ENCODE measurements around the gene WDFY4. TPM values are rescaled to one million over a fixed set of nuclear protein-coding genes. Genes with fewer than 3 reads are reported as not detected.

The WDFY4 gene
- total and polyA plus RNA-seq, 2 of the 13 experiments (the other 11 are each of a cell fraction or from before 2014, with no cell fraction given), result not detected

DNA sequence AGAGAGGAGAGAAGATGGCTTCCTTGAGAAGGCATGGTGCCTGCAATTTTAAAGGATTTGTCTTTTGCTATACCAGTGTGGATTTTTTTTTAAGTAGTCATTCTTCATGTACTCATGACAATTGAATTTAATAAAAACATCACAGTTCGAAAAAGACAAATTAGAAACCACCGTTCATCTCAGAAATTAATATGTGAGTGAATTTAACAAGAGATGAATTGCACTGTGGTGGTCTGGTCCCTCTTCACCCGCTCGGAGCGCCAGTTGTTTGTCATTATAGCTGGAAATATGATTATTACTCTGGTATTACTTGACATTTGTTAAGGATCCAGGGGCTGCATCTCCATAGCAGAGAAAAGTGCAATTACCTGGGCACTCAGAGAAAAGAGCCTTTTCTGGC lies 163.0 kb downstream of the WDFY4 start:
- H3K4me1 ChIP-seq (ENCODE audit: insufficient read depth, low read length), result no peaks in the 10 kb centered on the region
- no peak overlapping the region for H3K27ac ChIP-seq (ENCODE audit: extremely low read length, insufficient read depth, low read length)
- no peaks in the 10 kb centered on the region for H3K9me3 ChIP-seq (ENCODE audit: low read length)
- no peak for DNase-seq (ENCODE audit: low spot score)
- H3K9ac ChIP-seq (ENCODE audit: insufficient read depth, low read depth, low read length), result no peak overlapping the region
- WGBS (ENCODE audit: low lambda C conversion rate), result 5% methylated on average over 5 of the region's 5 CpGs
- H4K20me1 ChIP-seq (ENCODE audit: insufficient read depth, low read length), result no peaks in the 10 kb centered on the region
- ChIA-PET POLR2A (no interaction called here), CTCF (ENCODE audit: low intra/inter-chr PET ratio, low total read pairs) (no interaction called here)
- no peak for TF ChIP-seq ATF7 (IDR thresholded peaks at IDR 0.05)
- TF ChIP-seq ATF7 (CRISPR knock-in tag; IDR thresholded peaks at IDR 0.05), result no peak
- TF ChIP-seq, protein P1, sequence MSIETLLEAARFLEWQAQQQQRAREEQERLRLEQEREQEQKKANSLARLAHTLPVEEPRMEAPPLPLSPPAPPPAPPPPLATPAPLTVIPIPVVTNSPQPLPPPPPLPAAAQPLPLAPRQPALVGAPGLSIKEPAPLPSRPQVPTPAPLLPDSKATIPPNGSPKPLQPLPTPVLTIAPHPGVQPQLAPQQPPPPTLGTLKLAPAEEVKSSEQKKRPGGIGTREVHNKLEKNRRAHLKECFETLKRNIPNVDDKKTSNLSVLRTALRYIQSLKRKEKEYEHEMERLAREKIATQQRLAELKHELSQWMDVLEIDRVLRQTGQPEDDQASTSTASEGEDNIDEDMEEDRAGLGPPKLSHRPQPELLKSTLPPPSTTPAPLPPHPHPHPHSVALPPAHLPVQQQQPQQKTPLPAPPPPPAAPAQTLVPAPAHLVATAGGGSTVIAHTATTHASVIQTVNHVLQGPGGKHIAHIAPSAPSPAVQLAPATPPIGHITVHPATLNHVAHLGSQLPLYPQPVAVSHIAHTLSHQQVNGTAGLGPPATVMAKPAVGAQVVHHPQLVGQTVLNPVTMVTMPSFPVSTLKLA (IDR thresholded peaks at IDR 0.05), result no peak
- no peak for TF ChIP-seq CBFB (CRISPR knock-in tag; IDR thresholded peaks at IDR 0.05)
- no peak for TF ChIP-seq ATF7-NPFF (CRISPR knock-in tag; IDR thresholded peaks at IDR 0.05; ENCODE audit: low read depth)
- no peak for TF ChIP-seq ZNF619 (CRISPR knock-in tag; IDR thresholded peaks at IDR 0.05)
- no peak overlapping the region for H2AFZ ChIP-seq (ENCODE audit: low read length)
- H3K36me3 ChIP-seq (replicated peaks in 1 of 2; ENCODE audit: control insufficient read depth in 1 of 2, insufficient read depth in 2 of 2, low read length in 2 of 2), result no peaks in the 10 kb centered on the region
- ATAC-seq, result no peak
- intact Hi-C loops (cut with micrococcal nuclease; ENCODE audit: unreplicated experiment), result no loop called here
- no peak overlapping the region for H3K4me2 ChIP-seq (ENCODE audit: low read depth, low read length)
- H3K27me3 ChIP-seq (ENCODE audit: control insufficient read depth in 1 of 2, insufficient read depth in 2 of 2, low read length in 2 of 2), result peaks cover 1 to 21% of the 10 kb centered on the region in 2 experiments; a peak in 2 of 5 replicates
- in situ Hi-C loops (cut with HindIII; ENCODE audit: extremely low pct_ligation_motif_present, low pct_unique_long_range_greater_than_20kb), result no loop called here
- BruUV-seq (replicated peaks), result no TSS peak
- H3K4me3 ChIP-seq (replicated peaks in 1 of 3; ENCODE audit: insufficient read depth in 1 of 3, low read depth in 2 of 3, low read length in 3 of 3), result no peak overlapping the region
- no peak for FAIRE-seq
- no peaks in the 10 kb centered on the region for H3K79me2 ChIP-seq (ENCODE audit: insufficient read depth, low read length)

DNA sequence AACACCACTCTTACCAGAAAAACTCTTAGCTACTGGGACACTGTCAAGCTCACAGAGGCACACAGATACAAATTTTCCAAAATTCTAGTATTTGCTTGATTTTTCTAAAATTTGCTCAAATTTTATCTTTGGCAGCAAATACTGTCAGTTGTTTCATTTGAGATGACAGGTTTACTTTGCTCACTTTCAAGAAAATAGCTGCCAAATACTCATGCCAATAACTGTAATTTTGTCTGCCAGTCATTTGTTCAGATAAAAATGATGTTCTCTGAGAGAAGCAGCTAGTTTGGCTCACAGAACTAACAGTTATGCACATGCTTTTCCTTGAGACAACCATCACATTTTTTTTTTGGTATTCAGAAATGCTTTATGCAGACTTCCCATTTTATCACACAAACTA lies 172.2 kb downstream of the WDFY4 start:
- Histone ChIP-seq H3K4me1 (ENCODE audit: insufficient read depth, low read length) (no peaks in the 10 kb centered on the region), H3K9ac (ENCODE audit: insufficient read depth, low read depth, low read length) (no peak overlapping the region), H4K20me1 (ENCODE audit: insufficient read depth, low read length) (no peaks in the 10 kb centered on the region), H3K27me3 (ENCODE audit: control insufficient read depth in 1 of 2, insufficient read depth in 2 of 2, low read length in 2 of 2) (no peaks in the 10 kb centered on the region; a peak in 2 of 5 replicates), H3K79me2 (ENCODE audit: insufficient read depth, low read length) (no peaks in the 10 kb centered on the region), H3K27ac (ENCODE audit: extremely low read length, insufficient read depth, low read length) (no peak overlapping the region), H3K36me3 (replicated peaks in 1 of 2; ENCODE audit: control insufficient read depth in 1 of 2, insufficient read depth in 2 of 2, low read length in 2 of 2) (no peaks in the 10 kb centered on the region), H2AFZ (ENCODE audit: low read length) (no peak overlapping the region), H3K4me2 (ENCODE audit: low read depth, low read length) (no peak overlapping the region), H3K9me3 (ENCODE audit: low read length) (no peaks in the 10 kb centered on the region), H3K4me3 (replicated peaks in 1 of 3; ENCODE audit: insufficient read depth in 1 of 3, low read depth in 2 of 3, low read length in 3 of 3) (no peak overlapping the region)
- no peak for DNase-seq (ENCODE audit: low spot score)
- in situ Hi-C loops (cut with HindIII; ENCODE audit: extremely low pct_ligation_motif_present, low pct_unique_long_range_greater_than_20kb), result no loop called here
- POLR2A ChIA-PET, result no interaction called here
- no peak for ATAC-seq
- no TSS peak for BruUV-seq (replicated peaks)
- FAIRE-seq, result no peak
- CTCF ChIA-PET (ENCODE audit: low intra/inter-chr PET ratio, low total read pairs), result no interaction called here
- intact Hi-C loops (cut with micrococcal nuclease; ENCODE audit: unreplicated experiment), result no loop called here
- no peak for TF ChIP-seq REPIN1 (CRISPR knock-in tag; IDR thresholded peaks at IDR 0.05; ENCODE audit: borderline replicate concordance, low read depth)
- TF ChIP-seq, protein P2, sequence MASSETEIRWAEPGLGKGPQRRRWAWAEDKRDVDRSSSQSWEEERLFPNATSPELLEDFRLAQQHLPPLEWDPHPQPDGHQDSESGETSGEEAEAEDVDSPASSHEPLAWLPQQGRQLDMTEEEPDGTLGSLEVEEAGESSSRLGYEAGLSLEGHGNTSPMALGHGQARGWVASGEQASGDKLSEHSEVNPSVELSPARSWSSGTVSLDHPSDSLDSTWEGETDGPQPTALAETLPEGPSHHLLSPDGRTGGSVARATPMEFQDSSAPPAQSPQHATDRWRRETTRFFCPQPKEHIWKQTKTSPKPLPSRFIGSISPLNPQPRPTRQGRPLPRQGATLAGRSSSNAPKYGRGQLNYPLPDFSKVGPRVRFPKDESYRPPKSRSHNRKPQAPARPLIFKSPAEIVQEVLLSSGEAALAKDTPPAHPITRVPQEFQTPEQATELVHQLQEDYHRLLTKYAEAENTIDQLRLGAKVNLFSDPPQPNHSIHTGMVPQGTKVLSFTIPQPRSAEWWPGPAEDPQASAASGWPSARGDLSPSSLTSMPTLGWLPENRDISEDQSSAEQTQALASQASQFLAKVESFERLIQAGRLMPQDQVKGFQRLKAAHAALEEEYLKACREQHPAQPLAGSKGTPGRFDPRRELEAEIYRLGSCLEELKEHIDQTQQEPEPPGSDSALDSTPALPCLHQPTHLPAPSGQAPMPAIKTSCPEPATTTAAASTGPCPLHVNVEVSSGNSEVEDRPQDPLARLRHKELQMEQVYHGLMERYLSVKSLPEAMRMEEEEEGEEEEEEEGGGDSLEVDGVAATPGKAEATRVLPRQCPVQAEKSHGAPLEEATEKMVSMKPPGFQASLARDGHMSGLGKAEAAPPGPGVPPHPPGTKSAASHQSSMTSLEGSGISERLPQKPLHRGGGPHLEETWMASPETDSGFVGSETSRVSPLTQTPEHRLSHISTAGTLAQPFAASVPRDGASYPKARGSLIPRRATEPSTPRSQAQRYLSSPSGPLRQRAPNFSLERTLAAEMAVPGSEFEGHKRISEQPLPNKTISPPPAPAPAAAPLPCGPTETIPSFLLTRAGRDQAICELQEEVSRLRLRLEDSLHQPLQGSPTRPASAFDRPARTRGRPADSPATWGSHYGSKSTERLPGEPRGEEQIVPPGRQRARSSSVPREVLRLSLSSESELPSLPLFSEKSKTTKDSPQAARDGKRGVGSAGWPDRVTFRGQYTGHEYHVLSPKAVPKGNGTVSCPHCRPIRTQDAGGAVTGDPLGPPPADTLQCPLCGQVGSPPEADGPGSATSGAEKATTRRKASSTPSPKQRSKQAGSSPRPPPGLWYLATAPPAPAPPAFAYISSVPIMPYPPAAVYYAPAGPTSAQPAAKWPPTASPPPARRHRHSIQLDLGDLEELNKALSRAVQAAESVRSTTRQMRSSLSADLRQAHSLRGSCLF (CRISPR knock-in tag; IDR thresholded peaks at IDR 0.05; ENCODE audit: borderline replicate concordance), result no peak
- no peak for TF ChIP-seq ZMYM3 (CRISPR knock-in tag; IDR thresholded peaks at IDR 0.05)
- no peak for TF ChIP-seq DNMT3B (CRISPR knock-in tag; conservative IDR thresholded peaks at IDR 0.05)
- TF ChIP-seq ZFYVE20 (CRISPR knock-in tag; IDR thresholded peaks at IDR 0.05; ENCODE audit: borderline replicate concordance, low read depth), result no peak
- TF ChIP-seq ZNF83 (CRISPR knock-in tag; IDR thresholded peaks at IDR 0.05; ENCODE audit: borderline replicate concordance), result no peak

Measured in HepG2 (cell line).